LNCaP clone FGC (cell line): ENCODE measurements around the gene RAB34.

Source experiments
- DNase-seq: peaks from one replicate; pipeline ENCODE4 v3.0.0-alpha.2; 2011; ENCODE audit warnings: low read depth
- H3K4me3 ChIP-seq: 2 replicates; pipeline ENCODE4 v1.5.1; 2011; ENCODE audit warnings: mild to moderate bottlenecking, low read depth, low read length, control low read depth
- TF ChIP-seq, protein P1 (sequence below): IDR thresholded peaks from 2 replicates; pipeline ENCODE4 v1.5.1; 2012; ENCODE audit warnings: mild to moderate bottlenecking; ENCODE audit not compliant: control insufficient read depth, insufficient read depth; ENCODE audit errors: extremely low read depth

The RAB34 gene

DNA sequence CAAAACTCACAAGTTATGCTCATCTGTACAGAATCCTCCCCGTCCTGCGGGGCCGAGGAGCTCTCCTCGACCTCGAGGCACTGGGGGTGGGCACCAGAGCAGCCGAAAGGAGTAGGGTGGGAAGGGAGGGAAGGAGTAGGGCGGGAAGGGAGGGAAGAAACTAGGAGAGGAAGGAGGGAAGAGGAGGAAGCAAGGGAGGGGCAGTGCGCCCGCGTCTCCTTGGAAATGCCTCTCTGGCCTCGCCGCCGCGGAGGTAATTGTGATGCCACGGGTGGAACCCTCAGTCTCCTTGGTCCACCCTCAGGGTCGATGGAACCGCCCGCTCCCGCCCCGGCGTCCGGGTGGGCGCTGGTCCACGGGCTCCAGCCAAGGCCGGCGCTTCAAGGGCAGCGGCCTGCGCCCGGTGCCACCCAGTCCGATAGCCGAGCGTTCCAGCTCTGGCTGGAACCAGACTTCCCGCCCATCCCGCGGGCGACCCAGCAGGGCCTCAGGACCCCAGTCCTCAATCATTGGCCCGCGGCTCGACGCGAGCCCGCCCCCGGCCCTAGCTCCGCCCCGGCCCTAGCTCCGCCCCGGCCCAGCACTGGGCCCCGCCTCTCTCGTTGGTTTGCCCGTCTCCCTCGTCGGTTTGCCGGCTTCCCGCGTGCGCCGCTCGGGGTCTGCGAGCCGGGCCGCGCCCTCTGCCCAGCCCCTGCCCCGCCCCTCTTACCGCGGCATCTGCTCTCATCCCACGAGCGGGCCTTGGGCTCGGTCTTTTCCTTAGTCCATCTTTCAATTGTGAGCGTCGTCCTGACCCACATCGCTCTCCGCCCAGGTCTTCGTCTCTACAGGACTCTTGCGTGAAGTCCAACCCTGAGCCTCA is 6.6 kb downstream of the RAB34 start:
- TF ChIP-seq, protein P1, sequence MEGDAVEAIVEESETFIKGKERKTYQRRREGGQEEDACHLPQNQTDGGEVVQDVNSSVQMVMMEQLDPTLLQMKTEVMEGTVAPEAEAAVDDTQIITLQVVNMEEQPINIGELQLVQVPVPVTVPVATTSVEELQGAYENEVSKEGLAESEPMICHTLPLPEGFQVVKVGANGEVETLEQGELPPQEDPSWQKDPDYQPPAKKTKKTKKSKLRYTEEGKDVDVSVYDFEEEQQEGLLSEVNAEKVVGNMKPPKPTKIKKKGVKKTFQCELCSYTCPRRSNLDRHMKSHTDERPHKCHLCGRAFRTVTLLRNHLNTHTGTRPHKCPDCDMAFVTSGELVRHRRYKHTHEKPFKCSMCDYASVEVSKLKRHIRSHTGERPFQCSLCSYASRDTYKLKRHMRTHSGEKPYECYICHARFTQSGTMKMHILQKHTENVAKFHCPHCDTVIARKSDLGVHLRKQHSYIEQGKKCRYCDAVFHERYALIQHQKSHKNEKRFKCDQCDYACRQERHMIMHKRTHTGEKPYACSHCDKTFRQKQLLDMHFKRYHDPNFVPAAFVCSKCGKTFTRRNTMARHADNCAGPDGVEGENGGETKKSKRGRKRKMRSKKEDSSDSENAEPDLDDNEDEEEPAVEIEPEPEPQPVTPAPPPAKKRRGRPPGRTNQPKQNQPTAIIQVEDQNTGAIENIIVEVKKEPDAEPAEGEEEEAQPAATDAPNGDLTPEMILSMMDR = no peak
- no peak overlapping the region for H3K4me3 ChIP-seq
- DNase-seq = no peak

DNA sequence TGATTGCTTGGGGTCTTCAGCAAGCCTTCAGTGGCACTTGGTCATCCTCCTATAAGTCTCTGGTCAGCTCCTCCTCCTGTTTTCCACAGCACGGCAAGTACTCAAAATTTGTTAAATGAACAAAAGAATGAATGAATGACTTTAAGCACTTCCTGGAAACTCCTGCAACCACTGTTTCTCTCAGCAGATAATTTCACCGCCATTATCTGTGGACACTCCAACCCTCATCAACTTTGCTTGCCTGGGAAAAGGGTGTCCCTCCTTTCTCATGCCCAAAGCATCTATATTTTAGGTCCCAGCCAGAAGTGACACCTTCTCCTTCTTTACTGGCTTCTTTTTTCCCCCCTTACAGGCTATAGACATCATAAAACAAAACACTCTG is 10.3 kb downstream of the RAB34 start:
- TF ChIP-seq, protein P1 = no peak

DNA sequence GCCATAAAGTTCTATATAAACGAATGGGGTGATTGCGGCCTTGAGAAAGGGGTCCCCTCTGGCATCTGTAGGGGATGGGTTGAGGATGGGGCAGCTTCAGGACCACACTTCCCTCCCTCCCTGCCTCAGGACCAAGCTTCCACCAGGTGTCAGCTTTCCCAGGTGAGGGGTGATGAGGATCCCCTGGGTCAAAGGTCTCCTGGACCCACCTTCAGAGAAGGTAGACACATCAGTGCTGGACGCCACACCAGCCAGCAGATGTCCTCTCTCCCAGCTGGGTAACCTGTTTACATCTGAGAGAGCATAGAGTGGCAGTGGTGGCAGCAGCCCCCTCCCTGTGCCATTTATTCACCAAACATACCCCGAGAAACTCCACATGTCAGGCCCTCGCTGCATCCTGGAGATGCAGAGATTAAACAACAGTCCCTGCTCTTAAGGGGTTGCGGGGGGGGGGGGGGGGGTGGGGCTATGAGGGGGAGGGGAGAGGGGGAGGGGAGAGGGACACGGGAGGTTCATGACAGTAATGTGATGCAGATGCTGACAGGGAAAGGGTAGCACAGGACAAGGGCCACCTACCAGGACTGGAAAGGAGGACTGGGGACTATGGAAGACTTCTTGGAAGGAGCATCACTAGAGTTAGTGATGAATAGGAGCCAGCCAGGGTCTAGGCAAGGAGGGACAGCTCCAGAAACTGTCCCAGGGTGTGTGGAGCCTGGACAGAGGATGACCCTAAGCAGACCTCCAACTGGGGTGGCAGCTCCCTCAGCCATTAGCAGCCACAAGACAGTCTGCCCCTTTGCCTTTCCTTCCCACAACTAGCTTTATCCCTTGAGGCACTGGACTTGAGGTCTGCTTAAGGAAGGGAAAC is 11.0 kb downstream of the RAB34 start:
- TF ChIP-seq, protein P1 = peak; percentile 26; the same call in 1 of the 2 replicates
- DNase-seq = no peak
- no peak overlapping the region for H3K4me3 ChIP-seq

More for the DNA sequence above, 10.3 kb downstream of the RAB34 start:
- H3K4me3 ChIP-seq = no peak overlapping the region
- DNase-seq = no peak

DNA sequence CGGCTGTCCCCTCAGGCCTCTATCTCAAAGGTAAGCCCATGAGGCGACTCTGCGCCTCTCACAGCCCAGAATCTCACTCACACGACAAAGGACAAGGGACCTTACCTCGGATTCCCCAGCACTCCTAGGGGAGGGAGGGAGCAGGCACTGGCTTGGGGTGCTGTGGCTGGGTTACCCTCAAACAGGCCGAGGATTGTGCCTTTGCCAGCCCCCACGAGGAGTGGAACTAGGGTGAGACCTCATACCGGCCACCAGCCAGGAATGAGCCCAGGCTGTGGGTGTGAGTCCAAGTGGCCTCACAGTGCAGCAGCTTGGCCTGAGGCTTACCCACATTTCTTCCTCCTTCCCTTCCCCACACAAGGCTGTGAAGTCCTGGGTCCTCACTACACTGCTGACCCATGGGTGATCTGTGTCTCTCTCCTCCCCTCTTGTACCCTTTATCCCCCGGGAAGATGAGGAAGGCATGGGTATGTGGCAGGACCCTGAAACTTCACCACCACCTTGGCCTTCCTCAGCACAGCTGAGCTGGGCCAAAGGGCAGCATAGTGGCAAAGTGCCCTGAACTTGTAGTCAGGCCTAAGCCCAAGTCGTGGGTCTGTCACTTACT is 11.8 kb downstream of the RAB34 start:
- TF ChIP-seq, protein P1 = no peak
- DNase-seq = no peak
- H3K4me3 ChIP-seq = no peak overlapping the region

DNA sequence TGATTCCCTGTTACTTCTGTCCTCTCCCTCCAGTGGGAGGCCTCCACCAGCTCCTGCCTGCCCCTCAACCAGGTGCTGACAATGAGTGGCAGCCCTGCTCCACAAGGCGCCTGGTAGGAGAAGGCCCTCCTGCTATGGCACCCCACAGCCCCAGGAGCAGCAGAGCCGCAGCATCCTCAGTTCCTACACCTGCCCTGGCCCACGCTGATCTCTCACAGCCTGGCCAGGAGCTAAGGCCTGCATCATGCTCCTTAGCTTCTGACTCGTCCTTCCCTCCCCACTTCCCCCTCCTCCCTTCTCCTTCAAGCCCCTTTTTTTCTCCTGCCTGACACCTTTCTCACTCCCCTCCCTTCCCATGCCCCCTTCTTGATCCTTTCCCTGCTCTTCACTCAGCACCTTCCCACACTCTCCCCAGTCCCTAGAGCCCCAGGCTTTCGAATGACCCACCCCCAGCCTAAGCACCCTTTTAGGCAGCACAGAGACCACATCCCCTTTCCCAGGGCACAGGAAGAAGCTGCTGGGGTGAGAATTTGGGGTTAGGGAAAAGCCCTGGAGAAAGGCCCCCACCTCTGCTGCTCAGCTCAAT is 12.5 kb downstream of the RAB34 start:
- TF ChIP-seq, protein P1 = no peak
- no peak overlapping the region for H3K4me3 ChIP-seq
- no peak for DNase-seq

DNA sequence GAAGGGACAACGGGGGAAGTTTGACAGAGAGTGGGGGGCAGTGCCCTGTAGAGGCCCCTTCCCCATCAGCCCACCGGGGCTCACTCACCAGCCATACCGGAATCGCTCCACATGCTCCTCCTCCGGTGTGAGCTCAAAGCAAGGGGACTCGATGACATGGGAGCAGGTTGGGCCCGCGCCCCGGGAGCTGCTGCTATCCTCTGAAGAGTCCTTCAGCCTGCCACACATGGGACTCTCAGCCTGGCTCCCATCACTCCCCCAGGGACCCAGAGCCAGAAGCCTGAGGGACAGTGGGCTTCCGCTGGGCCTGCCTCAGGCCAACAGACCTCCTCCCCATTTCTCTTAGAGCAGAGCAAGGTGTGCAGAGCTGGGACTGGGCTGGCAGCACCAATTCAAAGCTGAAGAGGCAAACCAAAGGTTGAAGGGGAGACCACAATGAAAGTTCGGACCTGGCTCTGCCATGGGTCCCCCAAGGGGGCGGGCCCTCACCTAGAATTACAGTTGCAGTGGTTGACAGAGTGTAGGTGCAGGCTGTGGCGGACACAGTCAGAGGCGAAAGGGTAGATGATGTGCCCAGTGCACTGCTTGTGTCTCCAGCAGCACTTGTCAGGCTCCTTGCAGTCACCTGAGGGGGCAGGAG is 13.3 kb downstream of the RAB34 start:
- no peak for DNase-seq
- no peak overlapping the region for H3K4me3 ChIP-seq
- TF ChIP-seq, protein P1 = no peak
